Activated CD8-positive, alpha-beta memory T cell treated with anti-CD3 and anti-CD28 coated beads for 4 hours (primary cell): ENCODE data around the gene ALPK3.

ENCODE experiments used
- DNase-seq, 2 donors: peaks; one replicate each; pipeline ENCODE4 v3.0.0-alpha.2; 2020; ENCODE audit warnings: low read depth in 2 of 2

The ALPK3 gene, protein sequence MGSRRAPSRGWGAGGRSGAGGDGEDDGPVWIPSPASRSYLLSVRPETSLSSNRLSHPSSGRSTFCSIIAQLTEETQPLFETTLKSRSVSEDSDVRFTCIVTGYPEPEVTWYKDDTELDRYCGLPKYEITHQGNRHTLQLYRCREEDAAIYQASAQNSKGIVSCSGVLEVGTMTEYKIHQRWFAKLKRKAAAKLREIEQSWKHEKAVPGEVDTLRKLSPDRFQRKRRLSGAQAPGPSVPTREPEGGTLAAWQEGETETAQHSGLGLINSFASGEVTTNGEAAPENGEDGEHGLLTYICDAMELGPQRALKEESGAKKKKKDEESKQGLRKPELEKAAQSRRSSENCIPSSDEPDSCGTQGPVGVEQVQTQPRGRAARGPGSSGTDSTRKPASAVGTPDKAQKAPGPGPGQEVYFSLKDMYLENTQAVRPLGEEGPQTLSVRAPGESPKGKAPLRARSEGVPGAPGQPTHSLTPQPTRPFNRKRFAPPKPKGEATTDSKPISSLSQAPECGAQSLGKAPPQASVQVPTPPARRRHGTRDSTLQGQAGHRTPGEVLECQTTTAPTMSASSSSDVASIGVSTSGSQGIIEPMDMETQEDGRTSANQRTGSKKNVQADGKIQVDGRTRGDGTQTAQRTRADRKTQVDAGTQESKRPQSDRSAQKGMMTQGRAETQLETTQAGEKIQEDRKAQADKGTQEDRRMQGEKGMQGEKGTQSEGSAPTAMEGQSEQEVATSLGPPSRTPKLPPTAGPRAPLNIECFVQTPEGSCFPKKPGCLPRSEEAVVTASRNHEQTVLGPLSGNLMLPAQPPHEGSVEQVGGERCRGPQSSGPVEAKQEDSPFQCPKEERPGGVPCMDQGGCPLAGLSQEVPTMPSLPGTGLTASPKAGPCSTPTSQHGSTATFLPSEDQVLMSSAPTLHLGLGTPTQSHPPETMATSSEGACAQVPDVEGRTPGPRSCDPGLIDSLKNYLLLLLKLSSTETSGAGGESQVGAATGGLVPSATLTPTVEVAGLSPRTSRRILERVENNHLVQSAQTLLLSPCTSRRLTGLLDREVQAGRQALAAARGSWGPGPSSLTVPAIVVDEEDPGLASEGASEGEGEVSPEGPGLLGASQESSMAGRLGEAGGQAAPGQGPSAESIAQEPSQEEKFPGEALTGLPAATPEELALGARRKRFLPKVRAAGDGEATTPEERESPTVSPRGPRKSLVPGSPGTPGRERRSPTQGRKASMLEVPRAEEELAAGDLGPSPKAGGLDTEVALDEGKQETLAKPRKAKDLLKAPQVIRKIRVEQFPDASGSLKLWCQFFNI (N-terminal part only)

DNA sequence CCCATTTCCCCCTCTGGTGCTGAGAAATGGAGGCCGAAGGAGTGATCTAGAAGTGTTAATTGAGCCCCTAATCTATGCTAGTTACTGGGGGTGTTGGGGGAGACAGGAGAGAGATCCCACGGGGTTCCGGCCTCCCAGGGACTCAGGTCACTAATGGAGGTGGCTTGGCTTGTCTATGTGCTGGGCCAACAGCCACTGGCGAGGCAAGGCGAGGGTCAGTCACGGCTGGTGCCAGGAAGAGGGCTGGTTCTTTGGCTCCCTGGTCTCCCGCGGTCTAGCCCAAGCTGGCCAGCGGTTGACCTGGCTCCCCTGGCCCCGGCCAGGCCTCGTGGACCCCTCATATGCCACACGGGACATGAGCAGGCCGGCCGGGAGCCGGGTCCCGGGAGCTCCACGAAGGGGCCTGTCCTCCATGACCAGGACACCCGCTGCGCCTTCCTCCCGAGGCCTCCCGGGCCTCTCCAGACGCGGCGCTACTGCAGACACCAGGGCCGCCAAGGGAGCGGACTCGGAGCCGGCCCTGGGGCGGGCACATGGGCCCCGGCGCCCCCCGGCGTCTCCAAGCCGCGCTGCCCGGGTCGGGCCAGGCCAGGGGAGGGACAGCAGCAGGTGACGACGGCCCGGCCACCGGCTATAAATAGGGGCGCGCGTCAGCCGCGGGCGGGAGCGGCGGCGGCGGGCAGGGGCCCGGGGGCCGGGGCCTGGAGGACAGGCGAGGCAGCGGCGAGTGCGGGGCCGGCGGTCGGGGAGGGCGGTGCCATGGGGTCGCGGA, at the start of gene ALPK3:
ALPK3 (plus strand) TSS at position 663 of the 772 bp plus-strand sequence; CDS start at position 760, 97 bp downstream.
- no peak for DNase-seq

DNA sequence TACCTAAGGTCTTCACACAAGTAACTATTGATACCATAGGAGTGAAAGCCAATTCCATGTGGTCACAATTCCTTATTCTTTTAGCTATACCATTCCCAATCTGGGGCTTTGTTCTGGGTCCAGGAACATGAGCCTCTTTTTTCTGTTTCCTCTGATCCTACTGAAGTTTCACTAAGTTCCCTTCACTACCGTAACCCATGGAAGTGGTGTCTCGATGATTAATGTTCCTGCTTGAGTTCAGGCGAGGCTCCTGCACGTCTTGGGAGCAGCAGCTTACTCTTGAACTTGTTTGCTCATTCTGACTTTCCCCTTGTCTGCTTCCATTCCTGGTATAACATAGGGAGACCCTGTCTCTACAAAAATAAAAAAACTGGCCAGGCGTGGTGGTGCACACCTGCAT, 45.1 kb upstream of the ALPK3 start:
- DNase-seq, result no peak

DNA sequence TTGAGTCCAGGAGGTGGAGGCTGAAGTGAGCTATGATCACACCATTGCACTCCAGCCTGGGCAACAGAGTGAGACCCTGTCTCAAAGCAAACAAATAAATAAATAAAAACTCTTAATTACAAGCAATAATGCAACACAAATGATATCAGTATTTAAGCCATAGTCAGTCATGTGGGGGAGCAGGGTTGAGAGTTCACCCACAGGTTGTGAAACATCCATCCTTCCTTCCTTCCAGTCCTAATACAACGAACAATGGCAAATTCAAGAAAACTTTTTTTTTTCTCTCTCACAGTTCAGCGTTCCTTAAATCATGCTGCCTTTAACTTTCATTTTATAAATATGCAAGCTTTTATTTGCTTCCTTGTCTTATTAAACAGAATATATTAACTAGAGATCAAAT, 44.7 kb upstream of the ALPK3 start:
- DNase-seq, result no peak

DNA sequence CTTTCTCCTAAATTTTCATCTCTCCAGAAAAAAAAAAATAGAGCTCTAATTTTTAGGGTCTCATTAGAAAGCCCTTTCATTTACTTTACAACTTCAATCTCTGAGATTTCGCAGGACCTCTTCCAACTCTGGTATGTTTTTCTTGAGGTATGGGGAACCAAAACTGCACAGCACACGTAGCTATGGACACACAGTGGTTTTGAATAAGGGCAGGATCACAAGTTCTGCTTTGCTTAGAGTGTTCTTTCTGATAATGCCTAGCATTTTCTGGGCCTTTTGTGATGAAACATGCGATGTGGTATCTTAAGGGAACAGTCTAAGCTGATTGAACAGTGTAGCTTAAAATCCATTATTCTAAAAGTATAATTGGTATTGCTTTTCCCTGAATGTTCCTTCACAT, 43.4 kb upstream of the ALPK3 start:
- no peak for DNase-seq

DNA sequence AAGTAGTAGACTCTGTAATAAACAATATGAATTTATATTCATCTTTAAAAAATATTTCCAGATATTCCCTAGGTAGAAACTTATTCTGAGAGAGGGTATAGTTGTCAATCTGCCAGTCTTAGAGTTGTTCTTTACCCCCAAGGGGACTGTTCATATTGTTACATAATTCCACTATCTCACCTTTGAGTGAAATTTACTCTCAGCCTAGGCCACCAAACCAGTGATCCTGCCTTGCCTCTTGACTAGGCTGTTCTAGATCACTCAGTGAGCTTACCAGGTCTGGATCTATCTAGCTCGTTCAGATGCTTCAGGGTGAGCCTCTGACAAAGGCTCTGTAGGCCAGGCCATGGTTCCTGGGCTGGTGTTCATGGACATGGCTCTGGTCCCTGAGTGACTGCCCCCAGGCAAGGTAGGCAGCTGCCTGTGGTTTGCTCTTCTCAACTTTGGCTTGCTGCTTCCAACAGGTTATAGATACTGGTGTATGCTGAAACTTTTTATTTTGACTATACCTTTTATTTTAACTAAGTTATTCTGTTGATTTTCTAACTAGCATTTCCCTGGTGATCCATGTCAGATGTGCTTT, 41.2 kb upstream of the ALPK3 start:
- DNase-seq, result no peak

DNA sequence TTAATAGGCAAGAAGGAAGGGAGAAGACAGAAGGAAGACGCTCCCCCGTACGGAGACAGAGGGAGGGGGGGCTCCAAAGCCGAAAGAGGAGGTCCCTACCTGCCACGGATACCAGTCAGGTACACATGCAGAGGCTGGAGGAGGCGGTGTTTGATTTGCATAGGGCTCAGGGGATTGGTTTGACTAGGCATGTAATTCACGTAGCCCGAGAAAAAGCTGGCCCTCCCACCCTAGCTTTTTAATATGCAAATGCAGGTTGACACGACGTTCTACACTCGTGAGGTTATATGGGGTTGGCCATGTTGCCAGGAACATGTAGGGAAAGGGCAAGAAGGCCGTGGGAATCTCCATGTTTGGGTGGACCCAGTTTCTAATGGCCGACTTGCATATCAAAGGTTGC, 39.0 kb upstream of the ALPK3 start:
- DNase-seq, result no peak

DNA sequence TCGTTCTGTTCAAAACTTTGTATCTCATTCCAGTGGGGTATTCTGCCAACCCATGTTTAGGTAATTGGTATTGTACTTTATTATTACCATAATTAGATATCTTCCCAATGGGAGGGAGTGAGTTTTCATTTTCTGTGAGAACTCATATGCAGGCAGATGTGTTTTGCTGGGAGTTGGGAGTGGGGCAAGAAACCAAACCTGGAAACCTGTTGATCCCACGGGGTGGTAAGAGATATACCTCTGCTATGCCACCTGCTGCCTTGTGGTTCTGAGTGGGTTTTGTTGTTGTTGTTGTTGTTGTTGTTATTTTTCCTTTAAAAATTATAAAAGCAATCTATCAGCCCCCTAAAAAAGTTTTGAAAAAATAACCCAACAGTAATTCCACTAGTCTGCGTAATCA, 36.7 kb upstream of the ALPK3 start:
- no peak for DNase-seq

DNA sequence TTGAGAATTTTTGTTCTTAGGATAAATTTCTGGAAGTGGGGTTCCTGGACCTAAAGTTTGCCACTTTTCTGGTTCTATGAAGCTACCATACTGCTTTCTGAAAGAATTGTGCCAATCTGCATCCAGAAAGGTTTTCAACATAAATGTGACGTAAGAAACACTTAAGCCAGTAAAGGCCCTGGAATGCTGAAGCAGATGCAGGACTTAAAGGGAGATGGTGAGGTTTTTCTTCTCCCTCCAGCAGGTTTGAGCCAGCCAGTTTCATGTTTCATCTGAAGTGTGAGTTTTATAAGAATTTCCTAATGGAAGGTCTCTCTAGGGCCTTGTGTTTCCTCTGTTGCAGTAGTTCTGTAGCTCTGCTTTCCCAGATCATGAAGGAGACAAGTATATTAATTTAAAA, 35.7 kb upstream of the ALPK3 start:
- no peak for DNase-seq

DNA sequence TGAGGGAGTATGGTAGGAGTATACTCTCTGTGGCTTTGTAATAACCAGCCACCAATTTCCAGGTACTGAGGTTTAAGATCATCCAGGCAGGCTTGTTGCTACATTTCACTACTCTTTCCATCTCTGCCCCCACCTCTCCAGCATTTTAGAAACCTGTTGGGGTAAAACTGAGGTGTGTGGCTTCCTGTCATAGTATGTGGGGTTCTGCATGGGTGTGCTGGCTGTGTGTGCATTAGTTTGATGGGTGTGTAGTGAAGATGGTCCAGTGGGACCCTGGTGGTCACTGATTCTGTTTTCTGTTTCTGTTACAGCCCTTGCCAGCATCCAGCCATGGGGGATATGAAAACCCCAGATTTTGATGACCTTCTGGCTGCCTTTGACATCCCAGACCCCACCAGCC, 34.8 kb upstream of the ALPK3 start:
- DNase-seq, result no peak

DNA sequence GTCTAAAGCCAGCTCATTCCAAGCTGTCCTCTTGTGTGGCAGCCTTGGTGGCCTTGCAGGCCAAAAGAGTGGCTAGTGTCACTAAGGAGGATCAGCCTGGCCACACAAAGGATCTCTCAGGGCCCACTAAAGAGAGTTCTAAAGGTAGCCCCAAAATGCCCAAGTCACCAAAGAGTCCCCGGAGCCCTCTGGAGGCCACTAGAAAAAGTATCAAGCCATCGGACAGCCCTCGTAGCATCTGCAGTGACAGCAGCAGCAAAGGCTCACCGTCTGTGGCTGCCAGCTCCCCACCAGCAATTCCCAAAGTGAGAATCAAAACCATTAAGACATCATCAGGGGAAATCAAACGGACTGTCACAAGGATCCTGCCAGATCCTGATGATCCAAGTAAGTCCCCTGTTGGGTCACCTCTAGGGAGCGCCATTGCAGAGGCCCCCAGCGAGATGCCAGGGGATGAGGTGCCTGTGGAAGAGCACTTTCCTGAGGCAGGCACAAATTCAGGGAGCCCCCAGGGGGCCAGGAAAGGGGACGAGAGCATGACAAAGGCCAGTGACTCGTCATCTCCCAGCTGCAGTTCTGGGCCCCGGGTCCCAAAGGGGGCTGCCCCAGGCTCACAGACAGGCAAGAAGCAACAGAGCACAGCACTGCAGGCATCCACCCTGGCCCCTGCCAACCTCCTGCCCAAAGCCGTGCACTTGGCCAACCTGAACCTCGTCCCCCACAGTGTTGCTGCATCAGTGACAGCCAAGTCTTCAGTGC, 33.5 kb upstream of the ALPK3 start:
- DNase-seq, result no peak

DNA sequence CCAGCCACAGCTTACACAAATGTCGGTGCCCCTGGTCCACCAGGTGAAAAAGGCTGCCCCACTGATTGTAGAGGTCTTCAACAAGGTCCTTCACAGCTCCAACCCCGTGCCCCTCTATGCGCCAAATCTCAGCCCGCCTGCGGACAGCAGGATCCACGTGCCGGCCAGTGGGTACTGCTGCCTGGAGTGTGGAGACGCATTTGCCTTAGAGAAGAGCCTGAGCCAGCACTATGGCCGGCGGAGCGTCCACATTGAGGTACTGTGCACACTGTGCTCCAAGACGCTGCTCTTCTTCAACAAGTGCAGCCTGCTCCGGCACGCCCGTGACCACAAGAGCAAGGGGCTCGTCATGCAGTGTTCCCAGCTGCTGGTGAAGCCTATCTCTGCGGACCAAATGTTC, 32.9 kb upstream of the ALPK3 start:
- no peak for DNase-seq

DNA sequence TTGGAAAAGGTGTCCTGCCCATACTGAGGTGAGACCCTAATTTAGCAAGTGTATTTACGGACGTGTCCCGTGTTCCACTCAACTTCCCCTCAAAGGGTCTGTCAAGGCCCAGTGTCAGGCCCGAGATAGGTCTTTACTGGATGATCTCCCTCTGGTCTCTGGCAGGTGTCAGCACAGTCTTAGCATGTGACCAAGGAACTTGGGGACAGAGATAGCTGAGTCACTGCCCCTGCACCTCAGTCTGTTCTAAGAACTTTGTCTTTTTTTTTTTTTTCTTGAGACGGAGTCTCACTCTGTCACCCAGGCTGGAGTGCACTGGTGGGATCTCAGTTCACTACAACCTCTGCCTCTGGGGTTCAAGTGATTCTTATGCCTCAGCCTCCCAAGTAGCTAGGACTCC, 32.1 kb upstream of the ALPK3 start:
- no peak for DNase-seq

DNA sequence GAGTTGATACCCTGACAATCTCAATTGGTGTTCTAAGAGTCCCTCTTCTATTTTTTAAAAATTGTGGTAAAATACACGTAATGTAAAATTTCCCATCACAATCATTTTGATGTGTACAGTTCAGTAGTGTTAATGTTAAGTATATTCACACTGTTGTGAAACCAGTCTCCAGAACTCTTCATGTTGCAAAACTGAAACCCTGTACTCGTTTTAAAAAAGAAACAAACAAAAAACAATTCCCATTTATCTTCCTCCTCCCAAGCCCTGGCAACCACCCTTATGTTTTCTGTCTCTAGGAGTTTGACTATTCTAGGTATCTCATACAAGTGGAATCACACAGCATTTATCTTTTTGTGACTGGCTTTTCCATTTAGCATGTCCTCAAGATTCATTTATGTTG, 28.7 kb upstream of the ALPK3 start:
- no peak for DNase-seq

DNA sequence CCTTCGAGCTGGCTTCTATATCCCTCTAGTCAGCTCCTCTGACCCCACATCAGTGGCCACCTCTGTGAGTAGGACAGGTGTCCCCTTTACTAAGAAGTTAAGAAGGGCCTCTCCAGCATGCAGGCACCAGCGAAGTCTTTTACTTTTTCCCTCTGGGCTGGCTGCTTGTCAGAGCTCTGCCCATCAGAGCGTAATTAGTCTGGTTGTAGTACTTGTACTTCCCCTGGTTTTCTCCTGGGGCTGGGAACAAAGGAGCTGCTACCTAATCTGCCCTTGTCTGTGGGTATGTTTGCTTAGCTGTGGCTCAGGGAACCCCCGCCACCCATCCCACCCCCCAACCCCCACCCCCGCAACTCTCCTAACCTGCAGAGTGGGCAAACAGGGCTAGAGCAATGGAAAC, 27.4 kb upstream of the ALPK3 start:
- DNase-seq, result no peak

DNA sequence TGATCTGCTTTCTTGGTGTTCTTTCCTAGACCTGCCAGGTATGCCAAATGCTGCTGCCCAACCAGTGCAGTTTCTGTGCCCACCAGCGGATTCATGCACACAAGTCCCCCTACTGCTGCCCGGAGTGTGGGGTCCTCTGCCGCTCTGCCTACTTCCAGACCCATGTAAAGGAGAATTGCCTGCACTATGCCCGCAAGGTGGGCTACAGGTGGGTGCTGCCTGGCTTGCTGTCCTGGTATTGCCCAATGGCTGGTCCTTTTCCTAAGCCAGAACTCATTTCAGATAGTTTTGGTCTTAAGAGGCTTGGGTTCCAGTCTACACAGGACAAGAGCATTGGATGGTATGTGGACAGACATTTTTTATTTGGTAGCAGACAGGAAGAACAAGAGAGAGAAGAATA, 26.5 kb upstream of the ALPK3 start:
- no peak for DNase-seq

DNA sequence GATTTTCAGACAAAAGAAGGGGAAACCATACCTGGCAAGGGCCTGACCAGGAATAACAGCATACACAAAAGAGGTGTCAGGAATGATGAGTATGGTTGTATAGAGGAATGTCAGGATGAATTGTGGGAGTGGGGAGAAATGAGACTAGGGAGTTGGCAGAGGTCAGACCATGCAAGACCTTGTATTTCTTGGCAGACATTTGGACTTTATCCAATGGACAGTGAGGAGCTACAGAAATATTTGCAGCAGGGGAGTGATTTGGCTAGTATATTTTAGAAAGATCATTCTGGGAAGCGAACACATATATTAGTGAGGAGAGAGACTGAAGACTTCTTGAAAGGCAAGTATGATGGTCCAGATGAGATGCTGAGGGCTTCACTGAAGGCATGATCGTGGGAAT, 25.4 kb upstream of the ALPK3 start:
- DNase-seq, result no peak

DNA sequence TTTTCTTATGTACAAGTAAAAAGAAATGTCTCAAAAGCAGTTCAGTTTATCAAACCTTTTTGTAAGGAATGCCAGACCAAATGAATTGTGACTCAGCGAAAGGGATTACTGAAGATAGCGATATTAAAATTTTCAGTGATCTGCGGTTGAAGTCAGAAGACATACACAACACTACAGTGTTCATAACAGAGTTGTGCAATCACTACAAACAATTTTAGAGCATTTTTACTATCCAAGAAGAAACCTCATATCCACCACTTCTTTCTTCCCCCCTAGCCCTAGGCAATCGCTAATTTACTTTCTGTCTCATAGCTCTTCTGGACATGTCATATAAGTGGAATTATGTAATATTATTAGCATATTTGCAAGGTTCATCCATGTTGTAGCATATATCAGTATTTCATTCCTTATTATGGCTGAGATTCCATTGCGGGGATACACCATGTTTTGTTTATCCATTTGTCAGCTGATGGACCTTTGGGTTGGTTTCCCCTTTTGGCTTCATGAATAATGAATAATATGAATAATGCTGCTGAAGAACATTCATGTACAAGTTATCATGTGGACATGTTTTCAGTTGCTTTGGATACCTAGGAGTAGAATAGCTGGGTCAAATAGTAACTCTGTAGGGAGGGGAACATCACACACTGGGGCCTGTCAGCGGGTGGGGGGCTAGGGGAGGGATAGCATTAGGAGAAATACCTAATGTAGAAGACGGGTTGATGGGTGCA, 23.6 kb upstream of the ALPK3 start:
- no peak for DNase-seq

DNA sequence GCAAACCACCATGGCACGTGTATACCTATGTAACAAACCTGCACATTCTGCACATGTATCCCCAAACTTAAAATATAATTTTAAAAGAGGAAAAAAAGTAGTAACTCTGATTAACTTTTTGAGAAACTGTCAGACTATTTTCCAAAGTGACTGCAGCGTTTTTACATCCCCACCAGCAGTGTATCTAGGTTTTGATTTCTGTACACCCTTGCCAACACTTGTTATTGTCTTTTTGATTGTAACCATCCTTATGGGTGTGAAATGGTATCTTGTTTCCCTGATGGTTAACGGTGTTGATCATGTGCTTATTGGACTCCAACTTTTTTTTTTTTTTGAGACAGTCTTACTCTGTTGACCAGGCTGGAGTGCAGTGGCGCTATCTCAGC, 23.0 kb upstream of the ALPK3 start:
- DNase-seq, result no peak

DNA sequence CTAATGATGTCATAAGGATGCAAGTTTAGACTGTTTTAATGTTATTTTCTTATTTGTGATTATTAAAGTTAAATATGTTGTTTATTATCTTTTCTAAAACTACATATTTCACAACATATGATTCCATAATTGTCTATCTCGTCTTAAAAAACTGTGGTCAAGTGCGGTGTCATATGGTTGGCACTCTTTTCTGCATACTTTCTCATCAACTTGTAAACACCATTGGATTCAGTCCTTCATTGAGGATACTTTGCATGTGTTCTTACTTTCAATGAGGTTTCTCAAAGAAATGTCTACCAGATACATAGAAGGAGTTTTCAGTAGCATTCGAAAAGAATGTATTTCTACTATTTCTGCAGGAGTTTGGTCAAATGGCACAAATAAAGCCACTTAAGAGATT, 22.0 kb upstream of the ALPK3 start:
- no peak for DNase-seq

DNA sequence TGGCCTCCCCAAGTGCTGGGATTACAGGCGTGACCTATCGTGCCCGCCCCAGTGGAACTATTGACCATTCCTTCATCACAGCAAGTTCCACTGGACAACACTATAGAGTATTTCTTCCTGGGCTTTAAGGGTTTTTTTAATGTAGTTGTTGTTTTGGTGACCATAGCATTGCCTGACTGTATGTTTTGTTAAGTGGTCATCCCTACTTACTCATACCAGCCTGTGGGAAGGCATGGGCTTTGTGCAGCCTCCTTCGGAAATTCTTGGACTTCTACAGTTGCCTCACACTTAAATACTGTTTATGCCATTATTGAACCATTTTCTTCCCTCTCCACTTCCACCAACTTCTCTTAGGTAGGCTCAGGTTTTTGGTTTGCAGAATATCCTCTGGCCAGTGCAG, 19.9 kb upstream of the ALPK3 start:
- DNase-seq, result no peak
